ACC112 (cell line): ENCODE results near the gene C22orf39.
A peak's percentile ranks its signal among the peaks of the same experiment; 100 is the strongest.

Experiments
- H2AFZ ChIP-seq: fragments of 200-600 bp; sonication (generic); one replicate; pipeline ENCODE4 v1.6.0; 2017; ENCODE audit warnings: antibody characterized with exemption, low read length; ENCODE audit not compliant: unreplicated experiment
- H3K27ac ChIP-seq: fragments of 200-600 bp; sonication (generic); 2 replicates; pipeline ENCODE4 v1.5.1; 2014; ENCODE audit warnings: low read depth, mild to moderate bottlenecking, antibody characterized with exemption, low read length, moderate library complexity
- H3K27me3 ChIP-seq: fragments of 200-600 bp; sonication (generic); 2 replicates; pipeline ENCODE4 v1.6.1; 2014; ENCODE audit warnings: mild to moderate bottlenecking, antibody characterized with exemption, low read length, moderate library complexity, mixed read lengths; ENCODE audit not compliant: insufficient read depth
- H3K36me3 ChIP-seq: fragments of 200-600 bp; sonication (generic); 2 replicates; pipeline ENCODE4 v1.6.1; 2016; ENCODE audit warnings: mild to moderate bottlenecking, antibody characterized with exemption, low read length, moderate library complexity, mixed read lengths; ENCODE audit not compliant: insufficient read depth
- H3K4me1 ChIP-seq: fragments of 200-600 bp; sonication (generic); one replicate; pipeline ENCODE4 v1.6.1; 2016; ENCODE audit warnings: low read length, mixed read lengths; ENCODE audit not compliant: insufficient read depth, unreplicated experiment, control insufficient read depth
- H3K4me3 ChIP-seq: fragments of 200-600 bp; sonication (generic); 2 replicates; pipeline ENCODE4 v1.5.1; 2014; ENCODE audit warnings: mild to moderate bottlenecking, low read depth, low read length
- H3K79me2 ChIP-seq: fragments of 200-600 bp; sonication (generic); one replicate; pipeline ENCODE4 v1.6.0; 2016; ENCODE audit warnings: low read length; ENCODE audit not compliant: control insufficient read depth, unreplicated experiment, insufficient read depth

The C22orf39 gene

GRCh38 chr22:19429950-19430889 is 17.3 kb downstream of the C22orf39 start:
- peak overlapping the region; percentile 80 for H3K4me3 ChIP-seq
- no peaks in the 10 kb centered on the region; the same call in 1 of the 2 replicates for H3K36me3 ChIP-seq
- peaks cover 58% of the 10 kb centered on the region for H3K79me2 ChIP-seq
- no peak overlapping the region for H2AFZ ChIP-seq
- H3K27me3 ChIP-seq = no peaks in the 10 kb centered on the region
- H3K27ac ChIP-seq = peak overlapping the region; percentile 61
- peaks cover 5% of the 10 kb centered on the region for H3K4me1 ChIP-seq

DNA sequence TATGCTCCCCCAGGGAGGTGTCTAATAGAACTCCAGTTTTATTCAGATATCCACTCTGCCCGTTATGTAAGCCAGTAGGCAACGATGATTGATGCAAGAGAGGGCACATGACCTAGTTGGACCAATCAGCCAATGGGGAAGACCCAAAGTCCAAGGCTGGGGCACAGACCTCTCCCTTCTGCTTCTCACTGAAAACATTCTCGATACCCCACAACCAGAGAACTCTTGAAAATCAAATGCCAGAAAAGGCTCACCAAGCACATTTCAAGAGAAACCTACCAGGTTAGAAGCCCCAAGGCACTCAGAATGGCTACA is 23.4 kb downstream of the C22orf39 start:
- H3K4me3 ChIP-seq = no peak overlapping the region
- H3K36me3 ChIP-seq = 0 out of 2 replicates have a peak, but pooled peaks cover 4% of the 10 kb centered on the region
- no peak overlapping the region for H2AFZ ChIP-seq
- H3K79me2 ChIP-seq = peaks cover 85% of the 10 kb centered on the region
- no peaks in the 10 kb centered on the region for H3K27me3 ChIP-seq
- no peak overlapping the region for H3K27ac ChIP-seq
- H3K4me1 ChIP-seq = no peaks in the 10 kb centered on the region

GRCh38 chr22:19422440-19423301 is 24.8 kb downstream of the C22orf39 start:
- H3K4me3 ChIP-seq = no peak overlapping the region
- H3K27ac ChIP-seq = no peak overlapping the region
- H2AFZ ChIP-seq = no peak overlapping the region
- peaks cover 83% of the 10 kb centered on the region for H3K79me2 ChIP-seq
- H3K4me1 ChIP-seq = no peaks in the 10 kb centered on the region
- H3K36me3 ChIP-seq = 0 out of 2 replicates have a peak, but pooled peaks cover 4% of the 10 kb centered on the region
- no peaks in the 10 kb centered on the region for H3K27me3 ChIP-seq

DNA sequence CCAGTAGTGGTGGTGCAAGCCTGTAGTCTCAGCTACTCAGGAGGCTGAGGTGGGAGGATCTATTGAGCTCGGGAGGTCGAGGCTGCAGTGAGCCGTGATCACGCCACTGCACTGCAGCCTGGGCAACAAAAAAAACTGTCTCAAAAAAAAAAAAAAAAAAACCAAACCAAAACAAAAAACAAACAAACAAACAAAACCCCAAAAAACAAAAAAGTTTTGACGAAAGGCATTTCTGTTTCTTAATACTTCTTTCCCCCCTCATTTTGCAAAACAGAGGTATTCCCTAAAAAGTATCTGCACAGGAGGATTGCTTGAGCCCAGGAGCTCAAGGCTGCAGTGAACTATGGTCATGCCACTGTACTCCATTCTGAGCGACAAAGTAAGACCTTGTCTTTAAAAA is 27.2 kb downstream of the C22orf39 start:
- no peak overlapping the region for H3K4me3 ChIP-seq
- H2AFZ ChIP-seq = no peak overlapping the region
- H3K79me2 ChIP-seq = peaks cover 84% of the 10 kb centered on the region
- no peaks in the 10 kb centered on the region for H3K27me3 ChIP-seq
- 0 out of 2 replicates have a peak, but pooled peaks cover 4% of the 10 kb centered on the region for H3K36me3 ChIP-seq
- no peaks in the 10 kb centered on the region for H3K4me1 ChIP-seq
- no peak overlapping the region for H3K27ac ChIP-seq

DNA sequence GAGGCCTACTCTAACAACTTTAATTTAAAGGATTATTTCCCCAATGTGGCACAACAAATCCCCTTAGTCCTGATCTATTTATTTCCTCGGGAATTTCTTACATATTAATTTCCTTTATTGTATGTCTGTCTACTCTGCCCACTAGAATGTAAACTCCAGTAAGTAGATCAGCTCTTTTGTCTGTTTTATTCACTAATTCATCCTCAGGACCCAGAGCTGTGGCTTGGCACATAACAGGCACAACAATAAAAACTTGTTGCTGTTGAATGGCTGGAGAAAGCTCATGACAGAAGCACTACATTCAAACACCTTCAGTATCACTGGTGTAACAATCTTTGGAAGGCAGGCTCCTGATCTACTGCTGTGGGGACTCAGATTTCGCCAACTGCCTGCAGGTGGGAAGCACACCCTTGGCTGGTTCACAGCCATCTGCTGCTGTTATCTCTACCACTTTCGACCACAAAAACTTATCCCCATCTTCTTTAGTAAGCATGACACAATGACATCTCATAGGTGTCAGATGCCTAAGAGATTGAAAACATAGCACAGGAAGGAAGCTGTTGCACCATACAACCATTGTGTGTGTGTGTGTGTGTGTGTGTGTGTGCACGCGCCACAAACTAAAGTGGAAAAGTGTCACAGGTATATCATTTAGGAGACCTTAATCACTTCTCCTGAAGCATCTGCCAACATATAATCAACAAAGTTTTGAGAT is 27.9 kb downstream of the C22orf39 start:
- Histone ChIP-seq H3K36me3 (no peaks in the 10 kb centered on the region), H3K27me3 (no peaks in the 10 kb centered on the region), H3K79me2 (peaks cover 82% of the 10 kb centered on the region), H2AFZ (no peak overlapping the region), H3K4me1 (no peaks in the 10 kb centered on the region), H3K4me3 (no peak overlapping the region), H3K27ac (no peak overlapping the region)

- Histone ChIP-seq H2AFZ (no peak overlapping the region), H3K27ac (no peak overlapping the region), H3K79me2 (peaks cover 80% of the 10 kb centered on the region), H3K4me1 (no peaks in the 10 kb centered on the region), H3K36me3 (no peaks in the 10 kb centered on the region), H3K4me3 (no peak overlapping the region), H3K27me3 (no peaks in the 10 kb centered on the region)
Observed at GRCh38 chr22:19419086-19419463, 28.4 kb downstream of the C22orf39 start.

DNA sequence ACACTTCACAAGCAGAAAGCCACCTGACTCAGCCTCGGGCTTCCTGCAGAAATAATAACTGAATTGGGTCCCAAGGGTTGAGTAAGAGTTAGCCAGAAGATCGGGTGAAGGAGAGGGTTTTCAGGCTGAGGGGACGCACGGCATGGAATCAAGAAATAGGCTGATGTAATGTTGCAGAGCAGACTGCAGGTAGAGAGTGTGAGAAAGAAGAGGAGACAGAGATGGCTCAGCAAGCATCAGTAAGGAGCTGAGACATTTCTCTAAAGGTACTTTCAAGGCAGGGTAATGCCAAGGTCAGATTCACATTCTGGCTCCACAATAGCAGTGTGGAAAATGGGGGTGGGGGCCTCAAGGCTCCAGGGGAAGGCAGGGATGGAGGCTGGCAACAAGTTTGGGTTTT is 34.6 kb downstream of the C22orf39 start:
- H3K4me3 ChIP-seq = no peak overlapping the region
- H3K79me2 ChIP-seq = peaks cover 53% of the 10 kb centered on the region
- H2AFZ ChIP-seq = no peak overlapping the region
- H3K27me3 ChIP-seq = no peaks in the 10 kb centered on the region
- H3K27ac ChIP-seq = no peak overlapping the region
- H3K36me3 ChIP-seq = no peaks in the 10 kb centered on the region
- H3K4me1 ChIP-seq = no peaks in the 10 kb centered on the region

GRCh38 chr22:19412478-19412877 is 35.0 kb downstream of the C22orf39 start:
- H2AFZ ChIP-seq = no peak overlapping the region
- H3K27ac ChIP-seq = no peak overlapping the region
- H3K27me3 ChIP-seq = no peaks in the 10 kb centered on the region
- no peaks in the 10 kb centered on the region for H3K4me1 ChIP-seq
- peaks cover 48% of the 10 kb centered on the region for H3K79me2 ChIP-seq
- H3K36me3 ChIP-seq = no peaks in the 10 kb centered on the region
- no peak overlapping the region for H3K4me3 ChIP-seq

GRCh38 chr22:19411690-19412045 is 35.8 kb downstream of the C22orf39 start:
- Histone ChIP-seq H3K36me3 (no peaks in the 10 kb centered on the region), H3K4me1 (no peaks in the 10 kb centered on the region), H3K27me3 (no peaks in the 10 kb centered on the region), H3K79me2 (peaks cover 40% of the 10 kb centered on the region), H2AFZ (no peak overlapping the region), H3K27ac (no peak overlapping the region), H3K4me3 (no peak overlapping the region)

DNA sequence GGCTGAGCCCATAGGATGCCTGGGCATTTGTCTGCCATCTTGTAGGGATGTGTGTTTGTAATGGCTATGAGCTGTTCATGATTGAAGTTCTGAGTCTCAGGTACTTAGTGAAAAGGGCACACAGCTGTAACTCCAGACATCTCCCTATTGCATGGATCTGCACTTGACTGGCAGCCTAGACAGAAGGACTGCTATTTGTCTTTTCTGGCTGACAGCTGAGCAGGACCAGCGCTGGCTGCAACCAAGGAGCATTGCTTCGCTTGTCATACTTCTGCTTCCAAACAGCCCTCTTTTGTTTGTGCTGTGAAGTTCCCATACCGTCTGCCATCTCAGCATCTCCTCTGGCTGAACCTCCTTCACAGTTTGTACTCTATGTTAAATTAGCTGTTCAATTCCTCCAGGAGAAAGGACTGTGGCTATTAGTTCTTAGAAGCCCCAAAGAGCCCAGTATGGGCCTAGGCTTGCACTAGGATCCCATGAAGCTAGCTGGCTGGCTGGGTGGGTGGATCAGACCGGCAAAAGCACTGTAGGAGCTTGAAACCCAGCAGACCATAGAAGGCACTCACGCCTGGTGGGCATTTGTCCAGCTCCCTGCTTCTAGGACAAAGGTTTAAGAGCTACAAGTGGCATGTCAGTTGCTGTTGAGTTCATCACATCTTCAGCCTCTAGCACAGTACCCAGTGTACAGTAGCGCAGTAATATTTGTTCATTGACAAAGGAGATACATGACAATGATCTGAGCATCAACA is 36.4 kb downstream of the C22orf39 start:
- H3K36me3 ChIP-seq = no peaks in the 10 kb centered on the region
- peaks cover 35% of the 10 kb centered on the region for H3K79me2 ChIP-seq

More for the DNA sequence above, 36.4 kb downstream of the C22orf39 start:
- no peak overlapping the region for H3K27ac ChIP-seq
- no peaks in the 10 kb centered on the region for H3K27me3 ChIP-seq
- H3K4me1 ChIP-seq = no peaks in the 10 kb centered on the region
- H2AFZ ChIP-seq = no peak overlapping the region
- H3K4me3 ChIP-seq = no peak overlapping the region
